Activated CD8-positive, alpha-beta memory T cell treated with anti-CD3 and anti-CD28 coated beads, Interleukin-2, amount 50 U/mL, for 24 hours (primary cell): Measurements from ENCODE around the gene AIFM2.
"Not testable (repeated sequence)": the region's sequence is repeated elsewhere in the genome, so short reads cannot be mapped to it uniquely, and the experiment has no call there.

Experiments used
- DNase-seq: peaks from one replicate; pipeline ENCODE4 v3.0.0-alpha.2; 2020; ENCODE audit errors: extremely low read depth

Gene AIFM2

DNA sequence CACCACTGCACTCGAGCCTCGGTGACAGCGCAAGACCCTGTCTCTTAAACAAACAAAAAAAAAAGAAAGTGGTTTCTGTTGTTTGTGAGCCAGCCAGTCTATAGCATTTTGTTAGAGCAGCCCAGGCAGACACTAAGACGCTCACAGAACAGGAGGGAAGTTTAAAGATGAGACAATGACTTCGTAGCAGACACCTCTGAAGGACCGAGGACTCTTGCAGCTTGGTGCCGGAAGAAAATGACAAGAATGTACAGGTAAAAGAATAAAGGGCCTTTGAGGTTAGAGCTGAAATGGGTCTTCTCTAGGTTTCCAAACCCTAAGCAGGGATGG is 40.3 kb downstream of the AIFM2 start:
- DNase-seq: no peak

DNA sequence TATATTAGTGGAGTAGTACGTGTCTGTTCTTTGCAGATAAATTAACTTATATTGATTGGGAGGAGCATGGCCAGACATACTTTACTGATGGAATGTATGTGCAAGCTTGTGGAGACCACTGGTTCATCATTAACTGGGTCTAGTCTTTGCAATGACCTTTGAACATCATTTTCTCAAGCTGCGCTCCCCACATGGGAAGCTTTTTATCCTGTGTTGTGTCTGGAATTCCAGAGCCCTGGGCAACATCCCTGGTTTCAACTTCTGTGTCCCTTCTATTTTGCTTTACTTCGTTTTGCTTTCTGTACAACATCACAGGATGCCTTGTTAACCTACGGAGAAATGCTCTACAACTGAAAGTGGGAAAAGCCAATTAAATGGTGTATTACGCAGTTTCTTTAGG is 41.7 kb downstream of the AIFM2 start:
- DNase-seq: no peak

DNA sequence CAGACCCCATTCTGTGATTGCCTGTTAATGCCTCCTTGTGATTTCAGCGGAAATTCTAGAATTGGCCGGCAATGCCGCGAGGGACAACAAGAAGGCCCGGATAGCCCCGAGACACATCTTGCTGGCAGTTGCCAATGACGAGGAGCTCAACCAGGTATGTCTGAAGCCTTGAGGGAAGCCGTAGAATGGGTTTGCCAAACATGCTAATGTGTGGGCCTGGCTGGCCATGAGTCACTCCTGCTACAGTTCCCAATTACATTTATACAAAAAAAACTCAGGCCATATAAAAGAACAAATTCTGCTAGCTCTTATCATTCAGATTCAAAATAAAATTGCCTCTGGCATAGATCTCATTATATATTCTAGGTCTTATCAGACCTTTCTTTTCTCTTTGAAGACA is 42.6 kb downstream of the AIFM2 start:
- no peak for DNase-seq

DNA sequence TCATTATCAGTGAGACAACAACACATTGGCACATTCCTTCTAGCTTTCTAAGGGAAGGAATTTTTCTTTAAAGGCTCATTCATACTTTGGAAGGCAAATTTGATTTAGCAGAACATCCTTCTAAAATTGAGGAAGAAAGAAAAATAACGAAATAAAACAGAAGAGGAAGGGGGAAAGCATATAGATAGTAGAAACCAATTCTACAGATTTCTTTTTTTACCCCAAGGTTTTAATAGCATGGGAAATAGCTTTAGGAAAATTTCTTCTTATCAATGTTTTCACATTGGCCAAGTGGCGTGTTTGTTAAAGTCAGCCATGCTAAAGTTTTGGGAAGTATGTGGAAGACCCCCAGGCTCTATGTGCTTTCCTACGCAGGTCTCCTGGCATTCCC is 44.3 kb downstream of the AIFM2 start:
- no peak for DNase-seq

DNA sequence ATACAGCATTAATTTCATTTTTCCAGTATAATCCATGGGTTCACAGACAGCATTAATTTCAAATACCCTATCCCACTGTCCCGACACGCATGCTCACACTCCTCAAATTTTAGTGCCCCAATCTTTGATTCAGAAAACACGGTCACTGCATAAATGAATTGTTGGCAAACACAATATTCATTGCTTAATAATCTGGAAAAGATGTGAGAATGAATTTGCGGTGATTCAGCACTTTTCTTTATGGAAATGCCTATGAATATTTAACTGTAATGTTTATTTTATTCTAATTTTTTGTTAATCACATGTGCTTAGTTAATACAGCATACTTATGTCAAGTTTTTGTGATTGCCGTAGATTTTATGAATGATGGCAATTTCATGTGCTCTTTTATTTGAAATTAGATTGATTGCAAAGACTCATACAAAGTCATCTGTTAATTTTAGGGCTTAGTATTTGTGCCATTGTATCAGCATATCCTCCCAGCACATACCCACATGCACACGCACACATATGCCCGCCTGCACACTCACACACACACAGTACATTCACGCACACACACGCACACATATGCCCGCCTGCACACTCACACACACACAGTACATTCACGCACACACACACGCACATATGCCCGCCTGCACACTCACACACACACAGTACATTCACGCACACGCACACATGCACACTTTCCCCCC is 44.9 kb downstream of the AIFM2 start:
- DNase-seq: no peak

DNA sequence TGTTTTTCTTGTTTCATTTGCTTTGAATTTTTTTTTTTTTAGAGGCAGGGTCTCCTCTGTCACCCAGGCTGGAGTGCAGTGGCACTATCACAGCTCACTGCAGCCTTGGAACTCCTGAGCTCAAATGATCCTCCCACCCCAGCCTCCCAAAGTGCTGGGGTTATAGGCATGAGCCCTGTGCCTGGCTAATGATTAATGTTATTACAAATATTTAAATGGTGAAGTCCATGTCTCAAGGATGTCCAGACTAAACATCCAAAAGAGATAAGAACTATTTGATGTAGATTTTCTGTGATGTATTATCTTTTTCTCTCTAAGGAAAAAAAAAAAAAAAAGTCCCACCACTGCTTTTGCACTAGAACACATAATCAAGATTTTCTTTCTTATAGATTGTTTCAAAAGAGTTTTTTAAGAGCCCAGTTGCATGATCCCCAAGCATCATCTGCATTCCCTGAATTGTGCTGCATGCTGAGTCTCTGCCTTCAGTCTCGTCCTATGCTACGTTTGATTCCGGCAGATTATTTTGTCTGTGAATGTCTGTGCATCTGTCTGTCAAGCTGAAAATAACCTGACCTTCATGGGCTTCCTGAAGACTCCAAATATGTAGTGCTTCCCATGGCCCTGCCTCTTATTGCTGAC is 46.5 kb downstream of the AIFM2 start:
- DNase-seq: no peak

DNA sequence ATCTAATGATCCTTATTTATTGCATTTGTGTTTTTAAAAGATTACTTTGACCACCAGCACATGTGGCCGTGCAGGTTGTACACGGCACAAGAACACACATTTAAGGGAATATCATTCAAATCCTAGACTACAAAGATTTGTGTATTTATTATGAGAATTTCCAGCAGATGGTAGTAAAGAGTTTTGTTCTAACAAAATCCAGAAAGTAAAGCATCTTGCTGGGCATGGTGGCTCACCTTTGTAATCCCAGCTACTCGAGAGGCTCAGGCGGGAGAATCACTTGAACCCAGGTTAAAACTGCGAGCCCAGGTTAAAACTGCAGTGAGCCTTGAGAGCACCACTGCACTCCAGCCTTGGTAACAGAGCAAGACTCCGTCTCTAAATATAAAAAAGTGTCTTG is 48.4 kb downstream of the AIFM2 start:
- no peak for DNase-seq

DNA sequence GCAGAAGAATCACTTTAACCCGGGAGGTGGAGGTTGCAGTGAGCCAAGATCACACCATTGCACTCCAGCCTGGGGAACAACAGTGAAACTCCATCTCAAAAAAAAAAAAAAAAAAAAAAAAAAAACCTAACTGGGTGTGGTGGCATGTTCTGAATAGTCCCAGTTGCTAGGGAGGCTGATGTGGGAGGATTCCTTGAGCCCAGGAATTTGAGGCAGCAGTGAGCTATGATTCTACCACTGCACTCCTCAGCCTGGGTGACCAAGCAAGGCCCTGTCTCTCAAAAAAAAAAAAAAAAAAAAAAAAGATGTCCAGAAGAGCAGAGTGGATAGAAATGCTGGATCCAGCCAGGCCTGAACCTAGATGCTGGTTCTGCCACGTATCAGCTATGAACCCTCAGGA is 51.8 kb downstream of the AIFM2 start:
- not testable (repeated sequence) for DNase-seq

DNA sequence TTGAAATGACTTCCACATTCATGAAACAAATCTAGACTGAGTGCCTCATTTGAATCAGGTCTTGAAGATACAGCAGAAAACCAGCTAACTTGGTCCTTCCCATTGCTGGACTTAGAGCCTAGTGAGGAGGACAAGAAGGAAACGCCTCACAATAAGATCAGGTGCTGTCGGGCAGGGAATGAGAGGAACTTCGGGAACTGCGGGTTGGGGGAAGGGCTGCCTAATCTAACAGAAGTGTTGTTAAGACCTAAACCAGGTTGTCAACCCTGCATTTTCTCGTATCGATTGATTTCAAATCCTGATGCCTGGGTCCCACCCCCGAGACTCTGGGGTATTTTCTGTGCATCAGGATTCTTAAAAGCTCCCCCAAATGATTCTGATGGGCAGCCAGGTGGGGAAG is 53.7 kb downstream of the AIFM2 start:
- DNase-seq: no peak

DNA sequence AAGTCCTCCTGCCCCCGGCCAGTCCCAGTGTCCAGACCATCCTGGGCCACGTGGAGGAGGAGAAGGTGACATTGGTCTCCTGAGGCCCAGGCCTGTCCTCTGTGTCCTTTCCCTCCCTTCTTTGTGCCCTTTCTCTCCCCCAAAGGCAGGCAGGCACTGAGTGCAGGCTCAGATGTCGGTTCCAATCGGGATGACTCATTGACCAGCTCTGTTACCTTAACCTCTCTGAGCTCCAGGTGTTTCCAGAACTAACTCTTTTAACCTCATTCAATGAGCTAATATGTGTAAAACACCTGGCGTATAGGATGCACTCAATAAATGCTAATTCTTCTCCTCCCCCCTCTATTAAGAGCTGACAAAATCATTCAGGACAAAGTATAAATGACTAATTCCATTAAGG is 54.3 kb downstream of the AIFM2 start:
- no peak for DNase-seq

DNA sequence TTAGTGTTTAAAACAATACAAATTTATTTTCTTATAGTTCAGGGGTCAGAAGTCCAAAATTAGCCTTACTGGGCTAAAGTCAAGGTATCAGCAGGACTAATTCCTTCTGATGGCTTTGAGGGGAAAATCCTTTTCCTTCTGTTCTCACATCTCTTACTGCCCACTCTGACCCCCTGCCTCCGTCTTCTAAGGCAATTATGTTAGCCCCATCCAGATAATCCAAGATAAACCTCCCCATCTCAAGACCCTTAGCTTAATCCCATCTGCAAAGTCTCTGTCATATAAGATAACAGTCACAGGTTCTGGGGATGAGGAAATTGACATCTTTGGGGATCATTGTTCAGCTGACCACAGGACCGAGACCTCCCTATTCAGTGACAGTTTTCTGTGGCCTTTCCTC is 57.7 kb downstream of the AIFM2 start:
- DNase-seq: no peak

DNA sequence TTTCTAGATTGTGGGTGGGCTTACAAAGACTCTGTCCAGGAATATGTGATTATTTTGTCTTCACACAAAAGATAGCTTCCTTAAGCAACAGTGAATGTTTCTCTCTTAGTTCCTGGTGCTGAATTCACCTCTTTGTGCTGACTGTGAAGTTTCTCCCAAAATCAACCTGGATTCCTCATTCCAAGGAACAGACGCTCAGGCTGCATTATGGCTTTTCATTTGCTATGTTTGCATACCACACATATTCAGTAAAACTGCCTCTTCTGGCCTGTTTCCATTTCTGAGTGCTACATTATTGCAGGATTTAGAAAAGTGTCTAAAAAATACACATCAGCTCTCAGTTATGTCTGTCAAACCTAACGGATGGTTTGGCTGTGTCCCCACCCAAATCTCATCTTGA is 58.5 kb downstream of the AIFM2 start:
- no peak for DNase-seq

DNA sequence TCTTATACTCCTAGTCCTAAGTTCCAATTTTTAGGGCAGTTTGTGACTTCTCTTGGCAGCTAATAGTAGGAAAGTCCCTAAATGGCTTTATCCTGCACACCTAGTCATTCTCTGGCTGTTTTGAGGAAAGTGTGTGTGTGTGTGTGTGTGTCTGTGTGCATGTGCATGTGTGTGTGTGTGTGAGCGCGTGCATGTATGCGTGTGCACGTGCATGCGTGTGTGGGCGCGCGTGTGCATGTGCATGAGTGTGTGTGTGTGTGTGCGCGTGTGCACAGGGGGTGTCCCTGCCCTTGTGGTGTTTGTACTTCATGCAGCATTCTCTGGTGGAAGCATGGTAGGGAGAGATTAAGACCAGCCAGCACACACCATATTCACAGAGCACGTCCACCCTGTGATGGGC is 61.8 kb downstream of the AIFM2 start:
- no peak for DNase-seq

DNA sequence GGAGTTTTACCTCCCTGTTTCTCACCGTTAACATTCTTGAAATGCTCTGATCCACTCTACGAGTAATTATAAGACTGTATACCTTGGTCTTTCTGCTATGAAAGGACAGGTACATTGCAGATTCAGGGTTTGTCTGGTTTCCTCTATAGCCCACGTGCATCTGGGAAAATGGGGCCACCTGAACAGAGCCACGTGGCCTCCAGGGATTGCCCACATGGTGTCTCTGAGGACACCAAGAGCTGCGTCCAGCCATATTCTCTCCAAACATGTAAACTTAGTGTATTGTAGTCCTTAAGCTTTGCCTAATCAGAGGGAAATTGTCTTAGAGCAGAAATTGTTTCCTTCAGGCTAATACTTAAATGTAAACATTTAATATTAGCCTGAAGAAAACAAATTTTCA is 63.3 kb downstream of the AIFM2 start:
- DNase-seq: no peak

DNA sequence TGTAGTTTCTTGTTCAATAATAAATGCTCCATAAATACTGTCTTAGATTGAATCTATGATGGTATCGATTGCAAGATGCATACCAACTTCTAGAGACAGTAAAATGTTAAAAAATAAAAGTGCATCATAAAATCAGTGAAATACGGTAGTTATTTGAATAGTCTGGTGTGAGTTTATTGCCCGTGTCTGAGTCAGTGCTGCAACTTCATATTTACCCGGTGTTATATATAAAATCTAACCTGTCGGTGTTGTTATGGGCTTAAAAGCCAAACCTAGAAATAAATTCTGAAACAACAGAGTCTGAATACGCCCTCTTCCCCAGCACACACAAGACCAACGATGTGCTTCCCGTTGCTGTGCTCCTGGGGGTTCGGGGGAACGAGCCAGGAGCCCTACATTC is 63.7 kb downstream of the AIFM2 start:
- DNase-seq: no peak

DNA sequence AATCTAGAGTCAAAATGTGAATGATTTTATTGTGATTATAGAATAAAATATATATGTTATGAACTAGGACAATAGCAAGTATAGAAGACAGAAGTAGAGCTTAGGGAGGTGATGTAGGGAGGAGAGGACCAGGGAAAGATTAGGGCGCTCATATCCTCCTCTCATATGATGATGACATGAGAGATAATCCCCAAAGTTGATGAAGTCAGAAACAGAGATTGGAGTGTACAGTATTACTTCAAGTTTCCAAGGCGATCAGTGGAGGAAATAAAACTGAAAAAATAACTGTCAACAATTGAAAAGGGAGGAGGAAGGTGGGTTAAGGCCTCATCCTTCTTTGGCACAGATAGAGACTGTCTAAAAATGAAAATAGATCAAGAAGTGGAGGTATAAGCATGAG is 65.0 kb downstream of the AIFM2 start:
- DNase-seq: no peak

DNA sequence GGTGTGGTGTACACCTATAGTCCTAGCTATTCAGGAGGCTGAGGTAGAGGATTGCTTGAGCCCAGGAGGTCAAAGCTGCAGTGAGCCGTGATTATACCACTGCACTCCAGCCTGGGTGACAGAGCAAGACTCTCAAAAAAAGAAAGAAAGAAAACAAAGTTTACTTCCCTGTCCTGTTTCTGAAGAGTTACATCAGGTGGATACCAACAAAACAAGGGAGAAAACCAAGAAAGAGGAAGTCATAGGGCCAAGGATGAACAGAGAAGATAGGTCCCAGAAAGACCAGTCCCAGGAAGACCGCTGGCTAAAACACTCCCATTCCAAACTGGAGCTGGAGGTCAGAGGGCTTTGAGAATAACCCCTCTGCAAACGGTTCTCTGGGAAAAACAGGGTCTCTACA is 66.4 kb downstream of the AIFM2 start:
- no peak for DNase-seq

DNA sequence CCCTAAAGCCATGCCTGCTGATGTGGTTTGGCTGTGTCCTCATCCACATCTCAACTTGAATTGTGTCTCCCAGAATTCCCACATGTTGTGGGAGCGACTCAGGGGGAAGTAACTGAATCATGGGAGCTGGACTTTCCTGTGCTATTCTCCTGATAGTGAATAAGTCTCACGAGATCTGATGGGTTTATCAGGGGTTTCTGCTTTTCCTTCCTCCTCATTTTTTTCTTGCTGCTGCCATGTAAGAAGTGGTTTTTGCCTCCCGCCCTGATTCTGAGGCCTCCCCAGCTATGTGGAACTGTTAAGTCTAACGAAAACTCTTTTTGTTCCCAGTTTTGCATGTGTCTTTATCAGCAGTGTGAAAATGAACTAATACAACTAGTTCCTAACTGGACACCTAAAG is 68.1 kb downstream of the AIFM2 start:
- DNase-seq: no peak

DNA sequence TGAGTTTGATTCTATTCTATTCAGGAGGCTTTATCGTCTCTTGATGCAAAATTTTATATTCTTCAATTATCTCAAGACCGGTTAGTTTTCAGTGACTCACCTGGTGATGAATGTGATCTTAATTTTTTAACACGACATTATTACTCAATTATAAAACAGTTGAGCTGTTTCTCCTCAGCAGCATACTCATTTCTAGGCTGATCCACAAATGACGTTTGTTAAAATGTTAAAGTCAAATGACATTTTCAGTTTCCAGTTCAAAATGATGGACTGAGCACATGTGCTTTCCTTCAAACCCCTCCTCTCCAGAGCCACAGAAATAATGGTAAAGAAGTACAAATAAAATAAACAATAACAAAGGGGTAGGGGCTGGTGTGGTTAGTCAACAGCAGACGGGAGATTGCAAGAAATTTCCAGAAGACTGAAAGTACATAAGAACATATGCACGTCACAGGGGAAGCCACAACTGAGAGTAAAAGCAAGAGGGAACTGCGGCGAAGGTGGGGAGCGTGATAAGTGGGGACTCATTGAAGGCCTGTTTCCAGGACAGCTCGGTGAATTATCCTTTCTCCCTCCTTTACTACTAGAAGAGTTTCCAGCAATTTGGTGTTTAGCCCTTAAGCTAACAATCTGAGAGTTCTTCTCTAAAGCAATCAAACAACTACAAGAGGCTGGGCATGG is 69.1 kb downstream of the AIFM2 start:
- DNase-seq: no peak
